ENCODE measurements around the gene YPEL4.
"Not testable (repeated sequence)": the region's sequence is repeated elsewhere in the genome, so short reads cannot be mapped to it uniquely, and the experiment has no call there.

DNA sequence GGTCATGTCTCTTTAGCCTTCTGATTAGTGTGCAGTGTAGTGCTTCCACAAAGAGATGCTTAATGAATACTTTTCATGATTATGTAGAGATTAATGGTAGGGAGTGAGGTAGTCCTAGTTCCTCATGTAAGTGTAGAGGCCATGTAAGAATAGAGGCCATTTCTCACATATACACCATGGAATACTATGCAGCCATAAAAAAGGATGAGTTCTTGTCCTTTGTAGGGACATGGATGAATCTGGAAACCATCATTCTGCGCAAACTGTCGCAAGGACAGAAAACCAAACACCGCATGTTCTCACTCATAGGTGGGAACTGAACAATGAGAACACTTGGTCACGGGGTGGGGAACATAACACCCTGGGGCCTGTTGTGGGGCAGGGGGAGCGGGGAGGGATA, 40.8 kb upstream of the YPEL4 start:
- TF ChIP-seq ZNF274 (IDR thresholded peaks at IDR 0.05; ENCODE audit: low read depth, low read length); YY1 (IDR thresholded peaks at IDR 0.05; ENCODE audit: insufficient read depth, insufficient read length): not testable (repeated sequence)
